H1 (cell line): ENCODE data around the gene ATP2A3. TPM values are rescaled to one million over a fixed set of nuclear protein-coding genes. Genes with fewer than 3 reads are reported as not detected.

Experiments
- CTCF ChIA-PET: fragments of 300-600 bp; sonication (Branson Sonifier 250); formaldehyde crosslinking; loops from one replicate; lab custom pipeline; 2021; ENCODE audit not compliant: partially characterized antibody; lab: Charles Lee
- POLR2A ChIA-PET: fragments of 300-600 bp; sonication (Branson Sonifier 250); formaldehyde crosslinking; loops from one replicate; lab custom pipeline; 2021; ENCODE audit warnings: inconsistent platforms; ENCODE audit not compliant: partially characterized antibody; lab: Charles Lee
- DNase-seq, 2 experiments: peaks; one replicate each; pipeline versions ENCODE4 v3.0.0 to v3.0.0-alpha.2; 2010 to 2022; ENCODE audit warnings: low spot score in 2 of 2, low read depth in 1 of 2, mixed read lengths in 1 of 2
- FAIRE-seq: peaks from 2 replicates; lab custom pipeline; 2011; peaks lifted over from hg19 to GRCh38; lab: Jason Lieb, UNC
- H2AFZ ChIP-seq: 2 replicates; pipeline ENCODE4 v1.8.1; 2012; ENCODE audit warnings: low read length, inconsistent platforms
- H2AK5ac ChIP-seq: 2 replicates; pipeline ENCODE4 v1.6.1; 2013; ENCODE audit warnings: low read depth, low read length
- H2BK120ac ChIP-seq: replicated peaks from 2 replicates; pipeline ENCODE3; 2013; ENCODE audit warnings: low read depth, low read length, inconsistent platforms
- H2BK12ac ChIP-seq: 2 replicates; pipeline ENCODE4 v1.6.1; 2013; ENCODE audit warnings: low read depth, low read length
- H2BK15ac ChIP-seq: 2 replicates; pipeline ENCODE4 v1.6.1; 2013; ENCODE audit warnings: low read length
- H2BK20ac ChIP-seq: 2 replicates; pipeline ENCODE4 v1.6.1; 2013; ENCODE audit warnings: low read length
- H2BK5ac ChIP-seq: 2 replicates; pipeline ENCODE4 v1.6.1; 2013; ENCODE audit warnings: low read depth, low read length
- H3K14ac ChIP-seq: 2 replicates; pipeline ENCODE4 v1.6.1; 2013; ENCODE audit warnings: inconsistent platforms; ENCODE audit not compliant: insufficient read length
- H3K18ac ChIP-seq: 2 replicates; pipeline ENCODE4 v1.6.1; 2013; ENCODE audit warnings: low read length; ENCODE audit errors: extremely low read depth
- H3K23ac ChIP-seq: 2 replicates; pipeline ENCODE4 v1.6.1; 2013; ENCODE audit warnings: inconsistent platforms; ENCODE audit not compliant: insufficient read length
- H3K23me2 ChIP-seq: 2 replicates; pipeline ENCODE4 v1.6.1; 2013; ENCODE audit warnings: low read depth, low read length
- H3K27ac ChIP-seq: 2 replicates; pipeline ENCODE4 v1.6.1; 2011; ENCODE audit warnings: low read depth, low read length, inconsistent platforms
- H3K27me3 ChIP-seq, 4 experiments: replicated peaks in 1 of 4; 1 replicate in 1 of 4; 2 replicates in 3 of 4; pipeline versions ENCODE4 v1.6.1 to v1.8.1; 2011 to 2013; ENCODE audit warnings: low read length in 3 of 4, mild to moderate bottlenecking in 3 of 4, inconsistent platforms in 2 of 4, mixed read lengths in 2 of 4, moderate library complexity in 1 of 4; ENCODE audit not compliant: control insufficient read depth in 3 of 4, insufficient read depth in 3 of 4; ENCODE audit errors: extremely low read depth in 1 of 4
- H3K36me3 ChIP-seq, 4 experiments: 2 replicates each; pipeline versions ENCODE4 v1.6.1 to v1.8.1; 2011 to 2013; ENCODE audit warnings: mild to moderate bottlenecking in 4 of 4, low read length in 3 of 4, moderate library complexity in 2 of 4, control low read depth in 1 of 4, inconsistent platforms in 1 of 4; ENCODE audit not compliant: insufficient read depth in 4 of 4, control insufficient read depth in 2 of 4
- H3K4ac ChIP-seq: replicated peaks from 2 replicates; pipeline ENCODE3; 2013; ENCODE audit warnings: low read length, low read depth, mixed read lengths, inconsistent platforms; ENCODE audit not compliant: insufficient read length
- H3K4me1 ChIP-seq, 4 experiments: replicated peaks in 1 of 4; 1 replicate in 1 of 4; 2 replicates in 3 of 4; pipeline versions ENCODE4 v1.6.1 to v1.8.1; 2011 to 2013; ENCODE audit warnings: low read length in 3 of 4, inconsistent platforms in 2 of 4, mixed read lengths in 1 of 4; ENCODE audit not compliant: insufficient read depth in 4 of 4, control insufficient read depth in 3 of 4
- H3K4me2 ChIP-seq, 2 experiments: 2 replicates each; pipeline versions ENCODE4 v1.6.1 to v1.8.1; 2011 to 2013; ENCODE audit warnings: low read depth in 2 of 2, low read length in 2 of 2, control low read depth in 1 of 2, inconsistent platforms in 1 of 2, mild to moderate bottlenecking in 1 of 2; ENCODE audit not compliant: insufficient read depth in 1 of 2
- H3K4me3 ChIP-seq, 4 experiments: fragments of 200-600, 300-600 bp in 1 of 4; sonication (generic), shearing (Covaris generic), sonication (Bioruptor Twin) in 1 of 4; 2 replicates each; pipeline versions ENCODE4 v1.5.1 to v1.8.1; 2011 to 2016; ENCODE audit warnings: low read length in 4 of 4, low read depth in 3 of 4, control low read depth in 2 of 4, inconsistent platforms in 2 of 4, mild to moderate bottlenecking in 2 of 4, mixed read lengths in 1 of 4, moderate library complexity in 1 of 4; ENCODE audit not compliant: insufficient read depth in 2 of 4; ENCODE audit errors: extremely low read depth in 1 of 4
- H3K56ac ChIP-seq: replicated peaks from 2 replicates; pipeline ENCODE3; 2013; ENCODE audit warnings: low read depth, mild to moderate bottlenecking, mixed read lengths, low read length, inconsistent platforms; ENCODE audit not compliant: insufficient read length
- H3K79me1 ChIP-seq: 2 replicates; pipeline ENCODE4 v1.6.1; 2013; ENCODE audit warnings: low read depth, low read length, control low read depth
- H3K79me2 ChIP-seq, 2 experiments: 2 replicates each; pipeline versions ENCODE4 v1.6.1 to v1.8.1; 2012 to 2013; ENCODE audit warnings: low read length in 2 of 2, mild to moderate bottlenecking in 2 of 2, inconsistent platforms in 1 of 2; ENCODE audit not compliant: insufficient read depth in 2 of 2, control insufficient read depth in 1 of 2
- H3K9ac ChIP-seq, 4 experiments: replicated peaks in 1 of 4; 1 replicate in 1 of 4; 2 replicates in 3 of 4; pipeline versions ENCODE4 v1.6.1 to v1.8.1; 2011 to 2013; ENCODE audit warnings: low read depth in 3 of 4, low read length in 3 of 4, control low read depth in 2 of 4, mild to moderate bottlenecking in 2 of 4, moderate library complexity in 2 of 4, inconsistent platforms in 1 of 4; ENCODE audit errors: extremely low read depth in 1 of 4
- H3K9me3 ChIP-seq, 2 experiments: 2 replicates each; pipeline versions ENCODE4 v1.6.1 to v1.8.1; 2012 to 2013; ENCODE audit warnings: mild to moderate bottlenecking in 2 of 2, moderate library complexity in 2 of 2, control low read depth in 1 of 2, inconsistent platforms in 1 of 2, low read depth in 1 of 2, low read length in 1 of 2, mixed read lengths in 1 of 2; ENCODE audit not compliant: insufficient read depth in 2 of 2
- H4K20me1 ChIP-seq, 2 experiments: replicated peaks in 1 of 2; 2 replicates each; pipeline versions ENCODE3 to v1.8.1; 2011 to 2013; ENCODE audit warnings: inconsistent platforms in 2 of 2, low read length in 2 of 2, mild to moderate bottlenecking in 1 of 2; ENCODE audit not compliant: insufficient read depth in 2 of 2, control insufficient read depth in 1 of 2
- H4K5ac ChIP-seq: 2 replicates; pipeline ENCODE4 v1.6.1; 2013; ENCODE audit warnings: low read length, low read depth, mixed read lengths, inconsistent platforms; ENCODE audit not compliant: insufficient read length
- H4K8ac ChIP-seq: 2 replicates; pipeline ENCODE4 v1.8.0; 2013; ENCODE audit warnings: mild to moderate bottlenecking, moderate library complexity, low read length, inconsistent platforms; ENCODE audit not compliant: insufficient read depth; ENCODE audit errors: extremely low read depth
- H4K91ac ChIP-seq: replicated peaks from 2 replicates; pipeline ENCODE3; 2013; ENCODE audit warnings: low read length, mixed read lengths, inconsistent platforms; ENCODE audit not compliant: insufficient read length
- SP1 ChIP-seq: IDR thresholded peaks from 2 replicates; pipeline ENCODE4 v1.6.1; 2011; ENCODE audit warnings: low read depth, low read length
- SP4 ChIP-seq: IDR thresholded peaks from 2 replicates; pipeline ENCODE4 v1.6.1; 2012; ENCODE audit warnings: low read length, inconsistent platforms
- WGBS, 2 experiments: shearing (Covaris generic) in 1 of 2; methylation state at CpG; one replicate each; pipeline versions ENCODE4 v1.1.6 to v1.1.7; 2013 to 2015; ENCODE audit warnings: low lambda C conversion rate in 2 of 2, mixed read lengths in 2 of 2, inconsistent platforms in 1 of 2, low coverage in 1 of 2, missing lambda C conversion rate in 1 of 2; ENCODE audit not compliant: insufficient replicate concordance in 2 of 2, insufficient coverage in 1 of 2, insufficient read length in 1 of 2; ENCODE audit errors: extremely low coverage in 1 of 2, missing lambda C conversion rate in 1 of 2; 5-methylcytosine and 5-hydroxymethylcytosine counted together
- polyA plus RNA-seq, 7 experiments: library from polyadenylated mRNA; depleted of rRNA in 3 of 7; stranded (reverse) in 5 of 7; unstranded in 2 of 7; fragments of >200 nt in 5 of 7; fragments of 200-250 nt in 2 of 7; gene quantifications; 1 replicate in 5 of 7; 2 replicates in 1 of 7; 4 replicates in 1 of 7; pipeline versions ENCODE4 v1.2.1 to v1.2.3, GENCODE V29; 2011 to 2013; ENCODE audit warnings: missing spikeins in 2 of 7, mixed read lengths in 2 of 7
- total RNA-seq: library from RNA; stranded (reverse); fragmentation: NEBNext Ultra II Directional; extraction: Animal tissue kit (Norgen Biotek cat#: 25700); gene quantifications from 2 replicates; pipeline ENCODE4 v1.2.1, GENCODE V29; 2021

ATP2A3 gene
- total and polyA plus RNA-seq, 2 of the 8 experiments (the other 6 are each of a cell fraction or from before 2014, with no cell fraction given) = 18.4 to 32.5 TPM

DNA sequence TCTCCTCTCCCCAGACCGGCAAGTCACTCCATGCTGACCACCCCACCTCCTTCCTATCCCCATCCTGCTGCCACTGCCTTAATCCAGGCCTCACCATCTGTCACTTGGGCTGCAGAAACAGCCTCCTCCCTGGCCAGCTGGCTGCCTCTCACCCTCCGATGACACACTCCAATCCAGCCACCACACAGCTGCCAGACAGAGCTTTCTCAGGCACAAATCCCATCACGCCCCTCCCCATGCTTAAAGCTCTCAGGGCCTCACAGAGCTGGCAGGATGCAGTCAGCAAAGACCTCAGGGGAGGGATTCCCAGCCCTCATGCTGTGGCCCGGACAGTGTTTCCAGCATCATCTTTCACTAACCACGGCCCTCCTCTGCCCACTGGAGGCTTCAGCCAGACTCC is 85.1 kb downstream of the ATP2A3 start:
- no peak overlapping the region for H3K4ac ChIP-seq
- H3K4me1 ChIP-seq = no peaks in the 10 kb centered on the region
- H2BK12ac ChIP-seq = no peak overlapping the region
- no peak overlapping the region for H3K14ac ChIP-seq
- H3K4me3 ChIP-seq = no peak overlapping the region
- H4K5ac ChIP-seq = no peak overlapping the region
- TF ChIP-seq SP1 = no peak
- no peak for TF ChIP-seq SP4
- no peak overlapping the region for H4K8ac ChIP-seq
- H3K36me3 ChIP-seq = peaks cover 0 to 9% (median 4%) of the 10 kb centered on the region in 4 experiments; a peak in 5 of 8 replicates
- DNase-seq (no peak), FAIRE-seq (no peak)
- POLR2A ChIA-PET = interaction anchor here (0.7 to 1.8 kb wide), 2 partner anchors 25 to 34 kb away, joined by 3 to 4 read pairs; no protein-coding TSS in a partner anchor
- H3K79me2 ChIP-seq = no peaks in the 10 kb centered on the region
- H3K9ac ChIP-seq = no peak overlapping the region
- H3K27me3 ChIP-seq = no peaks in the 10 kb centered on the region
- H3K23me2 ChIP-seq = no peaks in the 10 kb centered on the region
- no peak overlapping the region; the same call in 1 of the 2 replicates for H2BK5ac ChIP-seq
- H2BK20ac ChIP-seq = no peak overlapping the region
- H4K20me1 ChIP-seq = peaks cover 0 to 3% of the 10 kb centered on the region in 2 experiments
- no peak overlapping the region for H2BK120ac ChIP-seq
- H3K23ac ChIP-seq = no peak overlapping the region
- no peak overlapping the region for H3K56ac ChIP-seq
- no peak overlapping the region for H2BK15ac ChIP-seq
- no peak overlapping the region for H4K91ac ChIP-seq
- no peak overlapping the region for H3K27ac ChIP-seq
- H3K9me3 ChIP-seq = no peaks in the 10 kb centered on the region
- 96% methylated on average over 5 of the region's 5 CpGs; no CpG with 5 or more reads in 1 of the 2 experiments for WGBS, 2 experiments
- H3K79me1 ChIP-seq = no peaks in the 10 kb centered on the region; the same call in 1 of the 2 replicates
- H3K4me2 ChIP-seq = no peak overlapping the region
- no peak overlapping the region for H2AFZ ChIP-seq
- no peak overlapping the region for H3K18ac ChIP-seq
- CTCF ChIA-PET = interaction anchor here (1.2 to 3.7 kb wide), 4 partner anchors 15 to 120 kb away, joined by 3 to 25 read pairs (median 12); partner anchors contain the start of gene NCBP3
- H2AK5ac ChIP-seq = no peak overlapping the region
